Neural progenitor cell (in vitro differentiated cells): ENCODE data around the gene ANGPTL8.

Experiments
- CTCF ChIP-seq: fragments of 200-600 bp; sonication (generic); IDR thresholded peaks from 2 replicates; pipeline ENCODE4 v1.5.1; 2017; ENCODE audit warnings: antibody characterized with exemption, mild to moderate bottlenecking
- EZH2 ChIP-seq: fragments of 200-600 bp; sonication (generic); IDR thresholded peaks from 2 replicates; pipeline ENCODE4 v1.6.1; 2017; ENCODE audit warnings: antibody characterized with exemption, mild to moderate bottlenecking, moderate library complexity

GRCh38 chr19:11260996-11261395, 21.6 kb downstream of the ANGPTL8 start:
- TF ChIP-seq CTCF (no peak), EZH2 (no peak)
